T47D (cell line): Measurements from ENCODE around the gene XXYLT1.
"Not testable (repeated sequence)": the region's sequence is repeated elsewhere in the genome, so short reads cannot be mapped to it uniquely, and the experiment has no call there.

ENCODE experiments used
- DNase-seq, 2 experiments: peaks; one replicate each; pipeline versions ENCODE4 v3.0.0 to v3.0.0-alpha.2; 2011 to 2012; ENCODE audit warnings: low read depth in 1 of 2, low spot score in 1 of 2
- JUND ChIP-seq: IDR thresholded peaks from 2 replicates; pipeline ENCODE4 v1.6.1; 2012; ENCODE audit warnings: low read depth
- in situ Hi-C: cut with HindIII; loops from 2 replicates; pipeline ENCODE4 v1.10.0; 2016; ENCODE audit warnings: low sequenced_read_pairs, low pct_unique_long_range_greater_than_20kb

XXYLT1 gene

GRCh38 chr3:195058336-195059005, 212.5 kb downstream of the XXYLT1 start:
- DNase-seq, result no peak
- TF ChIP-seq JUND, result no peak
- in situ Hi-C loops, result no loop called here

- no peak for TF ChIP-seq JUND
- no peak for DNase-seq
- in situ Hi-C loops, result no loop called here
Measured at GRCh38 chr3:195057716-195058115, 213.2 kb downstream of the XXYLT1 start.

GRCh38 chr3:195056506-195056905, 214.5 kb downstream of the XXYLT1 start:
- no peak for DNase-seq
- in situ Hi-C loops, result no loop called here
- TF ChIP-seq JUND, result no peak

GRCh38 chr3:195054311-195054710, 216.6 kb downstream of the XXYLT1 start:
- in situ Hi-C loops, result no loop called here
- DNase-seq, result no peak
- no peak for TF ChIP-seq JUND

- DNase-seq, result no peak
- TF ChIP-seq JUND, result no peak
- in situ Hi-C loops, result no loop called here
Measured at GRCh38 chr3:195052939-195053338, 218.0 kb downstream of the XXYLT1 start.

- DNase-seq, in situ Hi-C loops: not testable (repeated sequence)
Measured at GRCh38 chr3:195050296-195050695, 220.7 kb downstream of the XXYLT1 start.

- no peak for DNase-seq
- in situ Hi-C loops, result no loop called here
- no peak for TF ChIP-seq JUND
Measured at GRCh38 chr3:195048059-195048905, 222.7 kb downstream of the XXYLT1 start.

- TF ChIP-seq JUND, result no peak
- no peak for DNase-seq
- in situ Hi-C loops, result no loop called here
Measured at GRCh38 chr3:195047536-195047935, 223.4 kb downstream of the XXYLT1 start.

GRCh38 chr3:195046441-195046840, 224.5 kb downstream of the XXYLT1 start:
- in situ Hi-C loops, result no loop called here
- no peak for DNase-seq
- TF ChIP-seq JUND, result no peak

GRCh38 chr3:195045481-195046210, 225.3 kb downstream of the XXYLT1 start:
- no peak for TF ChIP-seq JUND
- DNase-seq, result no peak
- in situ Hi-C loops, result no loop called here

- DNase-seq, result no peak
- TF ChIP-seq JUND, result no peak
- in situ Hi-C loops, result no loop called here
Measured at GRCh38 chr3:195044411-195044810, 226.5 kb downstream of the XXYLT1 start.

GRCh38 chr3:195043607-195044339, 227.2 kb downstream of the XXYLT1 start:
- in situ Hi-C loops, result no loop called here
- no peak for TF ChIP-seq JUND
- no peak for DNase-seq
